Glutamatergic neuron (in vitro differentiated cells): ENCODE measurements around the gene PCTP. TPM values are rescaled to one million over a fixed set of nuclear protein-coding genes. Genes with fewer than 3 reads are reported as not detected.

Source experiments
- DNase-seq: peaks from one replicate; pipeline ENCODE4 v3.0.0; 2022
- H3K27ac Mint-ChIP-seq: one replicate; pipeline ENCODE4 v1.8.0; 2020; ENCODE audit warnings: mild to moderate bottlenecking, mixed read lengths, inconsistent platforms; ENCODE audit not compliant: unreplicated experiment
- H3K27me3 Mint-ChIP-seq: one replicate; pipeline ENCODE4 v1.8.0; 2020; ENCODE audit warnings: mild to moderate bottlenecking, moderate library complexity, mixed read lengths, inconsistent platforms; ENCODE audit not compliant: unreplicated experiment
- H3K36me3 Mint-ChIP-seq: one replicate; pipeline ENCODE4 v1.8.0; 2020; ENCODE audit warnings: mild to moderate bottlenecking, mixed read lengths, inconsistent platforms; ENCODE audit not compliant: unreplicated experiment
- H3K4me1 Mint-ChIP-seq: one replicate; pipeline ENCODE4 v1.8.0; 2020; ENCODE audit warnings: mild to moderate bottlenecking, low read depth, mixed read lengths, inconsistent platforms; ENCODE audit not compliant: unreplicated experiment
- H3K4me3 Mint-ChIP-seq: one replicate; pipeline ENCODE4 v1.8.0; 2020; ENCODE audit warnings: mild to moderate bottlenecking, mixed read lengths, inconsistent platforms; ENCODE audit not compliant: unreplicated experiment
- H3K9me3 Mint-ChIP-seq: one replicate; pipeline ENCODE4 v1.8.0; 2020; ENCODE audit warnings: mild to moderate bottlenecking, moderate library complexity, mixed read lengths, inconsistent platforms; ENCODE audit not compliant: unreplicated experiment
- CTCF ChIP-seq: fragments of 200-600 bp; sonication (generic); IDR thresholded peaks from one replicate; pipeline ENCODE4 v1.5.0; 2021; ENCODE audit not compliant: partially characterized antibody, unreplicated experiment
- long read RNA-seq: library from polyadenylated mRNA; unstranded; transcript quantifications from one replicate; pipeline ENCODE4 v2.0.0, GENCODE V29; 2020; ENCODE audit not compliant: unreplicated experiment
- total RNA-seq: library from RNA; stranded (reverse); fragmentation: NEBNext Ultra II Directional; extraction: Animal tissue kit (Norgen Biotek cat#: 25700); gene quantifications from one replicate; pipeline ENCODE4 v1.2.1, GENCODE V29; 2021; ENCODE audit not compliant: unreplicated experiment

The PCTP gene
- 20.5 TPM for total RNA-seq
- long read RNA-seq, partial matches to known transcripts: 1 of 7 reads
- long read RNA-seq, other reads (novel, unspliced or antisense): 0 of 7 reads

GRCh38 chr17:55750750-55751657, at the start of gene PCTP:
TSS of gene PCTP (plus strand) at chr17:55751051. CDS start at chr17:55751104, 53 bp downstream.
- Mint-ChIP-seq H3K27me3 (peaks cover 8% of the 10 kb centered on the region), H3K27ac (peak within 1 kb of the TSS; percentile 75), H3K4me3 (peak within 1 kb of the TSS; percentile 91), H3K4me1 (peaks cover 8% of the 10 kb centered on the region), H3K9me3 (no peaks in the 10 kb centered on the region), H3K36me3 (no peaks in the 10 kb centered on the region)
- DNase-seq: peak; percentile 96
- peak; percentile 57 for TF ChIP-seq CTCF

GRCh38 chr17:55702150-55702549, 48.7 kb upstream of the PCTP start:
- Mint-ChIP-seq H3K4me3 (no peak overlapping the region), H3K36me3 (peaks cover 18% of the 10 kb centered on the region), H3K9me3 (no peaks in the 10 kb centered on the region), H3K4me1 (peaks cover 2% of the 10 kb centered on the region), H3K27me3 (no peaks in the 10 kb centered on the region), H3K27ac (no peak overlapping the region)
- no peak for DNase-seq
- no peak for TF ChIP-seq CTCF

DNA sequence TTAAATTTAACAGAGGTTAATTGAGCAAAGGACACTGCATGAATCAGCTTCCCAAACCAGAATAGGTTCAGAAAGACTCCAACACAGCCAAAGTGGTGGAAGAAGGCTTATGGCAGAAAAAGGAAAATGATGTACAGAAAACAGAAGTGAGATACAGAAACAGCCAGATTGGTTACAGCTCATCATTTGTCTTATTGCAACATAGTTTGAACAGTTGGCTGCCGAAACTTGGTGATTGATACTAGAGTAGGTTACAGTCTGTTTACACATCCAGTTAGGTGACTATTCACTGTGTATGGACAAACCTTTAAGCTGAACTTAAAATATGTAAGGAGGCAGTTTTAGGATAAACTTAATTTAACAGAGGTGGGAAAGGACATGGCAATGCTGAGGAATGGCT, 46.5 kb upstream of the PCTP start:
- DNase-seq: no peak
- peaks cover 18% of the 10 kb centered on the region for H3K36me3 Mint-ChIP-seq

DNA sequence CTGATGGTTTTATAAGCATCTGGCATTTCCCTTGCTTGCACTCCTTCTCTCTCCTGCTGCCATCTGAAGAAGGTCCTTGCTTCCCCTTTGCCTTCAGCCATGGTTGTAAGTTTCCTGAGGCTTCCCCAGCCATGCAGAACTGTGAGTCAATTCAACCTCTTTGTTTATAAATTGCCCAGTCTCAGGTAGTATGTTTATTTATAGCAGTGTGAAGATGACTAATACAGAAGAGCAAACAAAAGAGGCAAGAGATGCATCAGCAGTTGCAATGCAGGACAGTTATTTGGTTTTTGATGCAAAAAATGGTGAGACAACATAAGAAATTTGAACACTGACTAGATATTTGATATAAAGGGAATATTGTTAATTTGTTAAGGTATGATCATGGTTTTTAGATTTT, 45.0 kb upstream of the PCTP start:
- Mint-ChIP-seq H3K36me3 (peaks cover 17% of the 10 kb centered on the region), H3K4me1 (peaks cover 6% of the 10 kb centered on the region), H3K27me3 (no peaks in the 10 kb centered on the region), H3K27ac (no peak overlapping the region), H3K4me3 (no peak overlapping the region), H3K9me3 (no peaks in the 10 kb centered on the region)
- no peak for TF ChIP-seq CTCF
- no peak for DNase-seq

More for the DNA sequence above, 46.5 kb upstream of the PCTP start:
- Mint-ChIP-seq H3K27me3 (no peaks in the 10 kb centered on the region), H3K4me3 (no peak overlapping the region), H3K4me1 (peaks cover 6% of the 10 kb centered on the region), H3K9me3 (no peaks in the 10 kb centered on the region), H3K27ac (no peak overlapping the region)
- TF ChIP-seq CTCF: no peak
